Fibroblast of mammary gland (primary cell): ENCODE data around the gene GRB7.
"Not testable (repeated sequence)": the region's sequence is repeated elsewhere in the genome, so short reads cannot be mapped to it uniquely, and the experiment has no call there.

ENCODE experiments used
- DNase-seq: peaks from one replicate; pipeline ENCODE4 v3.0.0-alpha.2; 2010; ENCODE audit warnings: low read depth
- H3K4me3 ChIP-seq: 2 replicates; pipeline ENCODE4 v1.5.1; 2011; ENCODE audit warnings: low read depth, mild to moderate bottlenecking, low read length, moderate library complexity; ENCODE audit not compliant: control insufficient read depth
- TF ChIP-seq, protein P1 (sequence below): conservative IDR thresholded peaks from 2 replicates; pipeline ENCODE4 v1.5.1; 2011; ENCODE audit warnings: low read depth, low read length, inconsistent platforms; ENCODE audit not compliant: control insufficient read depth, insufficient read depth

GRB7 gene

DNA sequence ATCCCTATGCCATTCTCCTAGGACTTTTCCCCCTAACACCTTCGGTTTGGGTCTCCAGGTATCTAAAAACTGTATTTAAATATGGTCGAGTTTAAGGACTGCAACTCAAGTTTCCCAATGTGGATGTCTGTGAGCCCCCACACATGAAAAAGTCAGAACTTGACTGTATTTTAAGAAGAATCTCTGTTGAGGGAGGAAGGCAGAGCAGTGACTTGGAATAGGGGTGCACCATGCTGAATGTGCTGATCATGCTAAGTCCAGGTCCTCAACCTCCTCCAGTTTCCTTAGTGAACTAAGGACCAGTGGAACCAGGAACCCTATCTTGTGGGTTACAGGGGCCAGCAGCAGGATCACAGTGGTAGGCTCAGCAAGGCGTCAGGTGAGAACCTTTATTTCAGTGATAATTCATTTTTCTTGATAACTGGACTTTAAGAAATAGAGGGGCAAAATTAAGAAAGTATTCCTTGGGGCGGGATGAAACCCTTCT lies 19.5 kb downstream of the GRB7 start:
- no peak overlapping the region for H3K4me3 ChIP-seq
- TF ChIP-seq, protein P1, sequence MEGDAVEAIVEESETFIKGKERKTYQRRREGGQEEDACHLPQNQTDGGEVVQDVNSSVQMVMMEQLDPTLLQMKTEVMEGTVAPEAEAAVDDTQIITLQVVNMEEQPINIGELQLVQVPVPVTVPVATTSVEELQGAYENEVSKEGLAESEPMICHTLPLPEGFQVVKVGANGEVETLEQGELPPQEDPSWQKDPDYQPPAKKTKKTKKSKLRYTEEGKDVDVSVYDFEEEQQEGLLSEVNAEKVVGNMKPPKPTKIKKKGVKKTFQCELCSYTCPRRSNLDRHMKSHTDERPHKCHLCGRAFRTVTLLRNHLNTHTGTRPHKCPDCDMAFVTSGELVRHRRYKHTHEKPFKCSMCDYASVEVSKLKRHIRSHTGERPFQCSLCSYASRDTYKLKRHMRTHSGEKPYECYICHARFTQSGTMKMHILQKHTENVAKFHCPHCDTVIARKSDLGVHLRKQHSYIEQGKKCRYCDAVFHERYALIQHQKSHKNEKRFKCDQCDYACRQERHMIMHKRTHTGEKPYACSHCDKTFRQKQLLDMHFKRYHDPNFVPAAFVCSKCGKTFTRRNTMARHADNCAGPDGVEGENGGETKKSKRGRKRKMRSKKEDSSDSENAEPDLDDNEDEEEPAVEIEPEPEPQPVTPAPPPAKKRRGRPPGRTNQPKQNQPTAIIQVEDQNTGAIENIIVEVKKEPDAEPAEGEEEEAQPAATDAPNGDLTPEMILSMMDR, result no peak
- DNase-seq, result no peak

DNA sequence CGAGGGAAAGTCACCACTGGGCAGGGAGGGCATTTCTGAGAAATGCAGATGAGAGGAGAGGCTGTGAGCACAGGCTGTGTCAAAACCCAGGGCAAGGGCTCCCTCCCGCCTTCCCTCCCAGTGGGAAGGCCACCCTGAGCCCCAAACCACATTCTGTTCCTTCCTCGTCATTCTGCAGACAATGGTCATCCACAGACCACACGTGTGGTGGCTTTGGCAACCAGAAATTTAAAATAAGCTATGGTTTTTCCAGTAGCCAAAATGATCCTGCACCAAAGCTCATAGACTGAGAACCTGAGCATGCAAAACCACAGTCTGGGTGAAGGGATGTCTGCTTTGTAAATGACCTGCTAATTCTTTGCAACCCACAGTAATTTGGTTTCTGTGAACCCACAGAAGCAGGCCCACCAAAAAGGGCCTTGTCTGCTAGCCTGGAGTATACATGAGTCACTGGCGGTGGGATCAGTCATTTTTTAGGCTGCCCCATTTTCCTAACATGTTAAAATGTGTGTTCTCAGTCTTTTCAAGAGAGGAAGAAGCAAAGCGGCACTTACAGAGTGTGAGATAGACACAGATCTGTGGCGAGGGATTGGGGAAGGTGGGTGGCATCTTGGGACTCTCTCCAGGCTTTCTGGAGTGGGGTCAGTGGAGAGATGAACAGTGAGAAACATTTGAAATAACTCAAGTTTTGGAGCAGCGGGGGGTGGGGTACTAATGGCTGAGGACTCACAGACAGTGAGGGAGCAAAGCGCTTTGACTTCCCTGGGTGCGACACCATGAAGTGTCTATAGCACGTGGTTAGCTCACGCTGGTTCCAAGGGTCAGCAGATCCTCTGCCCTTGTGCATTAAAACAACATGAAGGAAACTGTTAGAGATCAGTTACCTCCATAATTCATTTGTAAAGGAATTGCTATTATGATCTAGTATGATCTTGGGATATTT lies 20.5 kb downstream of the GRB7 start:
- no peak for DNase-seq
- H3K4me3 ChIP-seq, result no peak overlapping the region
- TF ChIP-seq, protein P1, result no peak

DNA sequence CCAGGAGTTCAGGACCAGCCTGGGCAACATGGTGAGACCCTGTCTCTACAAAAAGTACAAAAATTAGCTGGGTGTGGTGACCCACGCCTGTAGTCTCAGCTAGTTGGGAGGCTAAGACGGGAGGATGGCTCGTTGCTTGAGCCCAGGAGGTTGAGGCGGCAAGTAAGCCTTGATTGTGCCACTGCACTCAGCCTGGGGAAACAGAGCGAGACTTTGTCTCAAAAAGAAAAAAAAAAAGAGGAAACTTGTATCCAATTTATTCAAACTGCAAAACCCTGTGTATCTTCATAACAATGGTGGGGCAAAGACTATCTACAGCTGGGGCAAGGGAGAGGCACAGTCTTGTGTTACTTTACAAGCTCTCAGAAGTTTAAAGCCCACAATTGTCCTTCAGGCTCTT lies 21.5 kb downstream of the GRB7 start:
- no peak for DNase-seq
- H3K4me3 ChIP-seq, result no peak overlapping the region
- TF ChIP-seq, protein P1, result no peak

DNA sequence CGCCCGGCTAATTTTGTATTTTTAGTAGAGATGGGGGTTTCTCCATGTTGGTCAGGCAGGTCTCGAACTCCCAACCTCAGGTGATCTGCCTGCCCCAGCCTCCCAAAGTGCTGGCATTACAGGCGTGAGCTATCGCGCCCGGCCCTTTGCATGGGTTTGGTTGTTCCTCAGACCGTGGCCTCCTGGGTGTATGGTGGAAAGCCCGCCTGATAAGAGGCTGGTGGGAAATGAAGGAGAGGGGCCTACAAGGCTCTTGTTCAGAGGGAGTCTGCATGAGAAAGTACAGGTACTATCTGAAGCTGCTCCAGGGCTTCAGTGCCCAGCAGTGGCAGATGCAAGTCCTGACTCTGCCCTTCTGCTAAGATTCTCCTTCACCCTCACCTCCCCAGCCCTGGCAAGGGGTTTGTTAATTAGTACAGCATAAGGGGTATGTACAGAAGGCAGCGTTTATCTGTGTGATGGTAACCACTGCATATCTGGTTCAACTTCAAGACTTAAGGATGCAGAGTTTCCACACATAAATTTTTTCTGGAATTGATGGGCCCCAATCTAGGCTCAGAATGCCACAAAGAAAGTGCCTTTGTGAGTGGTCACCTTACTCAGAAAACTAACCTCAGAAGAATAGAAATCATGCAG lies 24.2 kb downstream of the GRB7 start:
- DNase-seq, result no peak
- TF ChIP-seq, protein P1, result no peak
- H3K4me3 ChIP-seq, result no peak overlapping the region

DNA sequence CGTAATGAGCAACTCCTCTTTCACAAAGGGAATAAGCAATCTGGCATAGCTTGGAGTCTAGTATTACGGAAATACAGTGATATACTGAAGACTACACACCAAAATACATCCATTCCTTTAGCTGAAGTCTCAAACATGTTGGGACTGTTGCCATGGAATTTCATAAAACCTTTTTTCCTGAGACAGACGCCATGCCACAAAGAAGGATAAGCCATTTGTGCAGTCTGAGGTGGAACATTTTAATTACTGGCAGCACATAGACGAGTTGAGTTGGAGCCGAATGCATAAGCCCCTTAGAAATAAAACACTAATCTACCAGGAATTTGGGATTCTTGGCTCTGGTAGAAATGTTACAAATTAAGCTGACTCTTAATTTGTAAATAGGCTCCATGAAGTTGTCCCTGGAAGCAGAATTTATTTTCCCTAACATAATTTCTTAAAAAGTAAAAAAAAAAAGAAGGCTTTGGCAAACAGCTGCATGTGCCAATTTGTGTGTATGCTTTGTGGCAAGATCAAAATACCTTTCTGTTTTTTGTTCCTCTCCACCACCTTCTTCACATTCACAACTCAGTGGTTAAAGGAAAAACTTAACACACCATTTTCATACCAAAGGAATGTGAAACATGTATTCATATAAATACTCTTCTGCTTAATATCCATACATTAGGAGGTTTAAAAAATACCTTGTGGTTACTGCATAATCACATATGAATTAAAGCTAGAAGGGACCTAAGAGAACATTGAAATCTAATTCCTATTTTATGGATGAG lies 25.5 kb downstream of the GRB7 start:
- no peak for DNase-seq
- no peak overlapping the region for H3K4me3 ChIP-seq
- TF ChIP-seq, protein P1, result no peak

DNA sequence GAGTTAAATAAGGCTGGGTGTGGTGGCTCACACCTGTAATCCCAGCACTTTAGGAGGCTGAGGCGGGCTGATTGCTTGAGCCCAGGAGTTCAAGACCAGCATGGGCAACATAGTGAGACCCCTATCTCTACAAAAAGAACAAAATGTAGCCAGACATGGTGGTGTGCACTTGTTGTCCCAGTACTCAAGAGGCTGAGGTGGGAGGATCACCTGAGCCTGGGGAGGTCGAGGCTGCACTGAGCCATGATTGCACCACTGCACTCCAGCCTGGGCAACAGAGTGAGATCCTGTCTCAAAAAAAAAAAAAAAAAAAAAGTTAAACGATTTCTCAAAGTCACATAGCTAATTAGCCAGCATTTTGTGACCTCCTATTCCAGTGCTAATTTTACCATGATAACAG lies 26.4 kb downstream of the GRB7 start:
- not testable (repeated sequence) for H3K4me3 ChIP-seq, DNase-seq
